HG02981 (cell line): ENCODE data around the gene SOX10.

ENCODE experiments used
- ATAC-seq: cut with Tn5 transposase; IDR thresholded peaks from one replicate; pipeline ENCODE4 v1.9.1; 2021; ENCODE audit warnings: mild to moderate bottlenecking, moderate library complexity; ENCODE audit not compliant: unreplicated experiment

The SOX10 gene

GRCh38 chr22:37933711-37934376 is 50.5 kb downstream of the SOX10 start:
- peak; percentile 90 for ATAC-seq

GRCh38 chr22:37932821-37933578 is 51.4 kb downstream of the SOX10 start:
- ATAC-seq = no peak

DNA sequence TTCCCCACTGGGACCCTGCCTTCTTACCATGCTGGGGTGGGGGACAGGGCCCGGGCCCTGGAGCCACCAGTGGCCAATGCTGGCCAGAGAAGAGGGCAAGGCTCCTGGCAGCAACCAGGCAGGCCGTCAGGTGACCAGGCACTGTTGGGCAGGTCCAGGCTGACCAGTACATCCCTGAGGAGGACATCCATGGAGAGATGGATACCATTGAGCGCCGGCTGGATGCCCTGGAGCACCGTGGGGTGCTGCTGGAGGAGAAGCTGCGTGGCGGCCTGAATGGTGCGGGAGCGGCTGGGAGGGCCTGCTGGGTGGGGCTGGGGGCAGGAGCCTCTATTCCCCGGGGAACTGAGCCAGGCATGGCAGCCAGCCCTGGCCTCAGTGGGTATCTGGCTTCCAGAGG is 52.0 kb downstream of the SOX10 start:
- ATAC-seq = no peak

DNA sequence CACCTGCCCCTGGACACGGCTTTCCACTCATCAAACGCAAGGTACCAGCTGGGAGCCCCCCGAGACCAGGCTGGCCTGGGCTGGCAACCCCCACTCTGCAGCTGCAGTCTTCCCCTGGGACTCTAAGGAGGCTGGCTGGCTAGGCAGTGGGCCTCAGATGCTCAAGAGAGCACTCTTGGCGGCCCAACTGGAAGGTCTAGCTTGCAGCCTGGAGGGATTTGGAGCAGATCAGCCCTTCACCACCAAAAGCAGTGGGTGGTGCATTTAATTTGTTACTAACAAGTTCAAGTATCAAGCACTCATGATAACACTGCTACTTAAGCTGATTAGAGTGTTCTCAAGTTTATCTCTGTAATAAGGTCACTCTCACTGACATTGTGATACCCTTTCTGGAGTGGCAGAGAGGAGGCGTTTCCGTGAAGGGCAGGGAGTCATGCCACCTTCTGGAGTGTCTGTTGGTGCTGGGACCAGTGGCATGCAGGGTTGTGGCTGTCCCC is 52.4 kb downstream of the SOX10 start:
- ATAC-seq = no peak

GRCh38 chr22:37930952-37931440 is 53.4 kb downstream of the SOX10 start:
- no peak for ATAC-seq

GRCh38 chr22:37930270-37930951 is 53.9 kb downstream of the SOX10 start:
- ATAC-seq = no peak

GRCh38 chr22:37929390-37929789 is 55.0 kb downstream of the SOX10 start:
- no peak for ATAC-seq

DNA sequence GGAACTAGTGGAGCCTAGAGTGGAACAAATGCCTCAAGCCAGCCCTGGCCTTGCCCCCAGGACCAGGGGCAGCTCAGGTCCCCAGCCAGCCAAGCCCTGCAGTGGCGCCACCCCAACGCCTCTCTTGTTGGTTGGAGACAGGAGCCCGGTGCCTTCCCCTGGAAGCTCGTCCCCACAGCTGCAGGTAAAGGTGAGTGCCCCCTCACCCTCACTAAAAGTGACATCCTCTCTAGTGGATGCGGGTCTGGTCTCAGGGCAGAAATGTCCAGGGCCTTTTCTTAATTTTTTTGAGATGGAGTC is 56.8 kb downstream of the SOX10 start:
- ATAC-seq = no peak

- no peak for ATAC-seq
These were observed 57.4 kb downstream of the SOX10 start for GRCh38 chr22:37926771-37927636.

- no peak for ATAC-seq
These were observed 58.0 kb downstream of the SOX10 start for GRCh38 chr22:37926358-37926757.

GRCh38 chr22:37925767-37926166 is 58.6 kb downstream of the SOX10 start:
- ATAC-seq = no peak

DNA sequence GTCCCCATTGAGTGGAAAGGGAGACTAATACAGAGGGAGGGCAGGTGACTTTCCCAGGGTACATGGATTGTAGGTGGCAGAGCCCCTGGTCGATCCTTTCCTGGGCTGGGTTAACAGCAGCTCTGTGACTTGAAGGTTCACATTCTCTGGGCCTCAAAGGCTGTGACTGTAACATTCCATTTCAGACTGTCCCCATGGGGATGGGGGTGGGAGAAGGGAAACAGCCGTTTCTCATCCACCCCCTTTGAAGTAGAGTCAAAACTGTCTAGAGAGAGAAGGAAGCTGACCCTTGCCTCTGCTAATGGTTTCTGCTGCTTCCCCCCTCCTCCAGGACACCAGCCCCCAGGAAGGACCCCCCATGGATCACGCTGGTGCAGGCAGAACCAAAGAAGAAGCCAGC is 59.0 kb downstream of the SOX10 start:
- no peak for ATAC-seq

- no peak for ATAC-seq
These were observed 59.8 kb downstream of the SOX10 start for GRCh38 chr22:37924386-37925065.

DNA sequence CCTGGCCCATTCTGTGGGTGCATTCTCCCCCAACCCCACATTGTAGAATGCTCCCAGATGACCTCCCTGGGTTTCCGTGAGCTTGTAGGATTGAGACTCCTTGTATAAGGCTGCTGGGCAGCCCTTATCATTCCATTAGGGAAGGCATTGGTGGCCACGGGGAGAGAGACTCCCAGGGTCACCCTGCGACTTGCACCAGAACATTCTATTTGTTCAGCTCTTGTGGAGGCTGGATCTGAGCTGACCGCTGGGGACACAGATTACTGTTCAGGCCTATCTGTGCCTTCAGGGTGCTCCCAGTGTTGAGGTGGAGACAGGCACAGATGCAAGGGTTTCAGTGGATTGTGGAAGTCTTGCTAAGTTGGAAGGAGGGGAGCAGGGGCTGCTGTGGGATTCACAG is 60.4 kb downstream of the SOX10 start:
- ATAC-seq = no peak
